Endothelial cell of umbilical vein (primary cell): Measurements from ENCODE around the gene GTF3C1. TPM values are rescaled to one million over a fixed set of nuclear protein-coding genes. Genes with fewer than 3 reads are reported as not detected.

Experiments used
- BruUV-seq: library from RNA; stranded (reverse); fragments of 400-500 nt; replicated peaks from 2 replicates; lab custom pipeline; 2021; lab: Mats Ljungman, UMichigan
- CTCF ChIA-PET: fragments of 300-600, 350-600 bp; sonication (Branson Sonifier 250); formaldehyde crosslinking; loops from one replicate; lab custom pipeline; 2021; ENCODE audit warnings: antibody characterized with exemption, inconsistent platforms; lab: Charles Lee
- POLR2A ChIA-PET: fragments of 300-600, 350-600 bp; sonication (Branson Sonifier 250); formaldehyde crosslinking; loops from one replicate; lab custom pipeline; 2021; ENCODE audit warnings: antibody characterized with exemption, inconsistent platforms; lab: Charles Lee
- DNase-seq: peaks from one replicate; pipeline ENCODE4 v3.0.0-alpha.2; 2011; ENCODE audit warnings: low read depth, low spot score
- FAIRE-seq: peaks from 2 replicates; lab custom pipeline; 2011; peaks lifted over from hg19 to GRCh38; lab: Jason Lieb, UNC
- H2AFZ ChIP-seq: 2 replicates; pipeline ENCODE4 v1.6.0; 2012; ENCODE audit warnings: low read depth, low read length, control low read depth, inconsistent platforms
- H3K27ac ChIP-seq: 2 replicates; pipeline ENCODE4 v1.5.1; 2011; ENCODE audit warnings: low read depth, mild to moderate bottlenecking, control low read depth, low read length, moderate library complexity; ENCODE audit not compliant: insufficient read depth
- H3K27me3 ChIP-seq, 2 experiments: 2 replicates each; pipeline versions ENCODE4 v1.6.0 to v1.6.1; 2011; ENCODE audit warnings: low read length in 2 of 2, mixed read lengths in 1 of 2; ENCODE audit not compliant: control insufficient read depth in 2 of 2, insufficient read depth in 2 of 2
- H3K36me3 ChIP-seq, 2 experiments: 2 replicates in 1 of 2; 3 replicates in 1 of 2; pipeline ENCODE4 v1.5.1; 2011; ENCODE audit warnings: low read length in 2 of 2, mild to moderate bottlenecking in 1 of 2, moderate library complexity in 1 of 2; ENCODE audit not compliant: control insufficient read depth in 2 of 2, insufficient read depth in 2 of 2; ENCODE audit errors: extremely low read depth in 1 of 2
- H3K4me1 ChIP-seq: 3 replicates; pipeline ENCODE4 v1.5.1; 2011; ENCODE audit warnings: mild to moderate bottlenecking, low read length; ENCODE audit not compliant: control insufficient read depth, insufficient read depth; ENCODE audit errors: extremely low read depth
- H3K4me2 ChIP-seq: 2 replicates; pipeline ENCODE4 v1.6.1; 2011; ENCODE audit warnings: low read length, control low read depth, mixed read lengths; ENCODE audit not compliant: insufficient read depth
- H3K4me3 ChIP-seq, 3 experiments: fragments of 200-600 bp in 1 of 3; sonication (generic), shearing (Covaris generic) in 1 of 3; replicated peaks in 1 of 3; 2 replicates each; pipeline ENCODE4 v1.5.1; 2011 to 2016; ENCODE audit warnings: control low read depth in 3 of 3, low read length in 3 of 3, mild to moderate bottlenecking in 2 of 3, inconsistent platforms in 1 of 3, low read depth in 1 of 3, moderate library complexity in 1 of 3; ENCODE audit not compliant: insufficient read depth in 1 of 3
- H3K79me2 ChIP-seq: 2 replicates; pipeline ENCODE4 v1.6.0; 2012; ENCODE audit warnings: low read length, inconsistent platforms; ENCODE audit not compliant: control insufficient read depth, insufficient read depth
- H3K9ac ChIP-seq: replicated peaks from 2 replicates; pipeline ENCODE3; 2011; ENCODE audit warnings: low read length, control low read depth; ENCODE audit not compliant: insufficient read depth; ENCODE audit errors: extremely low read depth
- H3K9me1 ChIP-seq: replicated peaks from 3 replicates; pipeline ENCODE4 v1.6.0; 2011; ENCODE audit warnings: mild to moderate bottlenecking, low read length; ENCODE audit not compliant: control insufficient read depth, insufficient read depth; ENCODE audit errors: extremely low read depth
- H3K9me3 ChIP-seq: replicated peaks from 2 replicates; pipeline ENCODE4 v1.5.1; 2012; ENCODE audit warnings: low read length, inconsistent platforms; ENCODE audit not compliant: control insufficient read depth, insufficient read depth
- H4K20me1 ChIP-seq: replicated peaks from 2 replicates; pipeline ENCODE3; 2011; ENCODE audit warnings: mild to moderate bottlenecking, low read length; ENCODE audit not compliant: control insufficient read depth, insufficient read depth; ENCODE audit errors: extremely low read depth
- EZH2 ChIP-seq: IDR thresholded peaks from 2 replicates; pipeline ENCODE4 v1.6.1; 2012; ENCODE audit warnings: borderline replicate concordance, low read depth, mild to moderate bottlenecking, moderate library complexity, low read length, inconsistent platforms; ENCODE audit not compliant: severe bottlenecking
- GATA2 ChIP-seq: IDR thresholded peaks from 2 replicates; pipeline ENCODE4 v1.7.0; 2011; ENCODE audit warnings: low read depth, mild to moderate bottlenecking, moderate library complexity, mixed read lengths, low read length; ENCODE audit not compliant: insufficient read length, insufficient read depth
- POLR2A ChIP-seq: IDR thresholded peaks from 2 replicates; pipeline ENCODE4 v1.6.1; 2012; ENCODE audit warnings: low read depth, mild to moderate bottlenecking, control low read depth, low read length
- POLR2AphosphoS5 ChIP-seq: IDR thresholded peaks from 2 replicates; pipeline ENCODE4 v1.6.1; 2012; ENCODE audit warnings: low read depth, mild to moderate bottlenecking, control low read depth, low read length, moderate library complexity; ENCODE audit not compliant: insufficient read depth
- dilution Hi-C: fragments of 300-500 bp; cut with MboI; formaldehyde crosslinking; loops from one replicate; pipeline ENCODE4 v1.15.0; 2019; ENCODE audit warnings: low sequenced_read_pairs; ENCODE audit not compliant: extremely low pct_ligation_motif_present
- intact Hi-C: fragments of 100-400 bp; cut with micrococcal nuclease; formaldehyde crosslinking; loops from one replicate; pipeline ENCODE4 v1.10.0; 2022
- polyA plus RNA-seq, 4 experiments: library from polyadenylated mRNA; depleted of rRNA in 3 of 4; stranded (reverse) in 3 of 4; unstranded in 1 of 4; fragments of >200 nt; gene quantifications; 2 replicates each; pipeline versions ENCODE4 v1.2.1 to v1.2.3, GENCODE V29; 2011 to 2012; ENCODE audit warnings: missing spikeins in 1 of 4
- total RNA-seq: library from RNA; stranded (reverse); gene quantifications from 2 replicates; pipeline ENCODE4 v1.2.3, GENCODE V29; 2021
- TF ChIP-seq, protein P1 (sequence below), 2 donors: IDR thresholded peaks; 1 replicate in 1 of 2; 2 replicates in 1 of 2; pipeline ENCODE4 v1.5.1; 2011; ENCODE audit warnings: low read length in 2 of 2, mild to moderate bottlenecking in 2 of 2, moderate library complexity in 2 of 2, control low read depth in 1 of 2, inconsistent platforms in 1 of 2, low read depth in 1 of 2; ENCODE audit not compliant: insufficient read depth in 1 of 2; ENCODE audit errors: extremely low read depth in 1 of 2
- TF ChIP-seq, protein P2 (sequence below): IDR thresholded peaks from 2 replicates; pipeline ENCODE4 v1.6.1; 2011; ENCODE audit not compliant: insufficient read depth, insufficient read length

GTF3C1 gene
- total and polyA plus RNA-seq, 2 donors (not counting 3 experiments of a cell fraction or from before 2014, with no cell fraction given), result 58.1 to 86.1 TPM

DNA sequence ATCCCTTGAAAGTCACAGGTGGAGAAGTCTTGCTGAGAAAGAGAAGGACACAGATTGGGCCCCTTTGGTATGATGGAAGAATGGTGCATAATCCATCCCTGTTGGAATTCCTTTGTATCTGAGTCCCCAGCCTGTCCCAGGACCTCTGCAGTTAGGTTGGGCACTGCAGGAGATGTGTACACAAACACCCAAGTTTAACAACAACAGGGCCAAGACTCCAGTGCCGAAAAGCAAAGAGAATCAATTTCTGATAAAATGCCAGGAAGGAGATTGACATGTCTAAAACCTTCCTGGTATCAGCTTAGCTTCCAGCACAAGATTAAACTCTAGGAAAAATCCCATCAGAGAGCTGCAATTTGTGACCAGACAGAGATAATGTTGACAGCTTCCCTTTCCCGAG lies 33.2 kb upstream of the GTF3C1 start:
- no peaks in the 10 kb centered on the region for H3K27me3 ChIP-seq
- intact Hi-C loops (no loop called here), dilution Hi-C loops (no loop called here)
- H3K9me1 ChIP-seq, result no peaks in the 10 kb centered on the region
- TF ChIP-seq POLR2AphosphoS5, result no peak
- TF ChIP-seq EZH2, result no peak
- no peak for TF ChIP-seq GATA2
- TF ChIP-seq, protein P1, sequence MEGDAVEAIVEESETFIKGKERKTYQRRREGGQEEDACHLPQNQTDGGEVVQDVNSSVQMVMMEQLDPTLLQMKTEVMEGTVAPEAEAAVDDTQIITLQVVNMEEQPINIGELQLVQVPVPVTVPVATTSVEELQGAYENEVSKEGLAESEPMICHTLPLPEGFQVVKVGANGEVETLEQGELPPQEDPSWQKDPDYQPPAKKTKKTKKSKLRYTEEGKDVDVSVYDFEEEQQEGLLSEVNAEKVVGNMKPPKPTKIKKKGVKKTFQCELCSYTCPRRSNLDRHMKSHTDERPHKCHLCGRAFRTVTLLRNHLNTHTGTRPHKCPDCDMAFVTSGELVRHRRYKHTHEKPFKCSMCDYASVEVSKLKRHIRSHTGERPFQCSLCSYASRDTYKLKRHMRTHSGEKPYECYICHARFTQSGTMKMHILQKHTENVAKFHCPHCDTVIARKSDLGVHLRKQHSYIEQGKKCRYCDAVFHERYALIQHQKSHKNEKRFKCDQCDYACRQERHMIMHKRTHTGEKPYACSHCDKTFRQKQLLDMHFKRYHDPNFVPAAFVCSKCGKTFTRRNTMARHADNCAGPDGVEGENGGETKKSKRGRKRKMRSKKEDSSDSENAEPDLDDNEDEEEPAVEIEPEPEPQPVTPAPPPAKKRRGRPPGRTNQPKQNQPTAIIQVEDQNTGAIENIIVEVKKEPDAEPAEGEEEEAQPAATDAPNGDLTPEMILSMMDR (IDR thresholded peaks at IDR 0.05; ENCODE audit: extremely low read depth in 1 of 2, insufficient read depth in 1 of 2, low read depth in 1 of 2, low read length in 2 of 2), result no peak
- TF ChIP-seq POLR2A, result no peak
- TF ChIP-seq, protein P2, sequence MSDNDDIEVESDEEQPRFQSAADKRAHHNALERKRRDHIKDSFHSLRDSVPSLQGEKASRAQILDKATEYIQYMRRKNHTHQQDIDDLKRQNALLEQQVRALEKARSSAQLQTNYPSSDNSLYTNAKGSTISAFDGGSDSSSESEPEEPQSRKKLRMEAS, result no peak
- H3K4me3 ChIP-seq, result no peak overlapping the region
- no peaks in the 10 kb centered on the region for H3K36me3 ChIP-seq
- POLR2A ChIA-PET, result no interaction called here
- DNase-seq, result no peak
- no TSS peak for BruUV-seq
- H3K4me2 ChIP-seq, result no peak overlapping the region
- H3K79me2 ChIP-seq, result no peaks in the 10 kb centered on the region
- CTCF ChIA-PET, result interaction anchor here (0.8 kb wide), 1 partner anchor 54 kb away, joined by 3 read pairs; no protein-coding TSS in a partner anchor
- FAIRE-seq, result no peak
- no peaks in the 10 kb centered on the region for H4K20me1 ChIP-seq
- H3K9me3 ChIP-seq, result no peaks in the 10 kb centered on the region
- H3K4me1 ChIP-seq, result peaks cover 8% of the 10 kb centered on the region
- H2AFZ ChIP-seq, result no peak overlapping the region
- H3K27ac ChIP-seq, result no peak overlapping the region
- no peak overlapping the region for H3K9ac ChIP-seq
